HepG2 (cell line): ENCODE results near the gene FDXR. TPM values are rescaled to one million over a fixed set of nuclear protein-coding genes. Genes with fewer than 3 reads are reported as not detected.

Source experiments
- ATAD3A ChIP-seq: sonication (generic); formaldehyde crosslinking; IDR thresholded peaks from 2 replicates; pipeline ENCODE4 v1.4.0; 2020; ENCODE audit warnings: missing genetic modification reagents
- ATM ChIP-seq: fragments of 450-650 bp; IDR thresholded peaks from 2 replicates; pipeline ENCODE4 v1.7.1; 2017; ENCODE audit warnings: mild to moderate bottlenecking, borderline replicate concordance
- BCLAF1 ChIP-seq: fragments of 450-650 bp; IDR thresholded peaks from 2 replicates; pipeline ENCODE4 v1.6.1; 2017; ENCODE audit warnings: mild to moderate bottlenecking
- CEBPB ChIP-seq: IDR thresholded peaks from 2 replicates; pipeline ENCODE4 v1.6.1; 2011; ENCODE audit warnings: low read depth, low read length, improper control_type of control experiment, borderline replicate concordance
- GATAD1 ChIP-seq: IDR thresholded peaks from 2 replicates; pipeline ENCODE4 v1.6.1; 2016; ENCODE audit warnings: missing genetic modification reagents, missing compliant biosample characterization
- HINFP ChIP-seq: sonication (generic); formaldehyde crosslinking; IDR thresholded peaks from 2 replicates; pipeline ENCODE4 v1.4.0; 2020; ENCODE audit warnings: low read depth, mild to moderate bottlenecking, missing genetic modification reagents
- KLF12 ChIP-seq: sonication (generic); formaldehyde crosslinking; IDR thresholded peaks from 2 replicates; pipeline ENCODE4 v1.4.0; 2020; ENCODE audit warnings: missing genetic modification reagents, borderline replicate concordance
- RFXANK ChIP-seq: IDR thresholded peaks from 2 replicates; pipeline ENCODE4 v1.6.1; 2016
- TOPORS ChIP-seq: sonication (generic); formaldehyde crosslinking; IDR thresholded peaks from 2 replicates; pipeline ENCODE4 v1.8.0; 2023; ENCODE audit warnings: mild to moderate bottlenecking, missing genetic modification reagents
- ZNF12 ChIP-seq: sonication (generic); formaldehyde crosslinking; IDR thresholded peaks from 2 replicates; pipeline ENCODE4 v1.5.0; 2020; ENCODE audit warnings: missing genetic modification reagents
- ZNF749 ChIP-seq: sonication (generic); formaldehyde crosslinking; IDR thresholded peaks from 2 replicates; pipeline ENCODE4 v1.8.0; 2022; ENCODE audit warnings: mild to moderate bottlenecking, missing genetic modification reagents, moderate library complexity, borderline replicate concordance
- ZNF777 ChIP-seq: sonication (generic); formaldehyde crosslinking; IDR thresholded peaks from 2 replicates; pipeline ENCODE4 v1.4.0; 2020; ENCODE audit warnings: missing genetic modification reagents
- polyA plus RNA-seq, 8 experiments: library from polyadenylated mRNA; depleted of rRNA in 3 of 8; stranded (reverse) in 7 of 8; unstranded in 1 of 8; fragments of >200 nt; fragmentation: Illumina TruSeq in 4 of 8; extraction: Trizol in 4 of 8; gene quantifications; 2 replicates each; pipeline versions ENCODE4 v1.2.1 to v1.2.3, GENCODE V29; 2011 to 2016; ENCODE audit warnings: low read depth in 4 of 8, missing spikeins in 1 of 8, mixed read lengths in 1 of 8; ENCODE audit not compliant: insufficient read depth in 1 of 8
- total RNA-seq, 5 experiments: library from RNA; depleted of rRNA; stranded (reverse); fragments of >200 nt; fragmentation: Illumina TruSeq; extraction: Trizol; gene quantifications; 2 replicates each; pipeline ENCODE4 v1.2.3, GENCODE V29; 2016; ENCODE audit warnings: low read depth in 1 of 5
- TF ChIP-seq, protein P1 (sequence below): sonication (generic); formaldehyde crosslinking; IDR thresholded peaks from 2 replicates; pipeline ENCODE4 v1.4.0; 2020; ENCODE audit warnings: missing genetic modification reagents
- TF ChIP-seq, protein P2 (sequence below): sonication (generic); formaldehyde crosslinking; IDR thresholded peaks from 2 replicates; pipeline ENCODE4 v1.4.0; 2020; ENCODE audit warnings: missing genetic modification reagents

Gene FDXR
- total and polyA plus RNA-seq, 2 of the 13 experiments (the other 11 are each of a cell fraction or from before 2014, with no cell fraction given) = 23.4 to 116 TPM

- no peak for TF ChIP-seq RFXANK (CRISPR knock-in tag)
- TF ChIP-seq ZNF777 = no peak; the same call in 1 of the 2 replicates
- TF ChIP-seq ATAD3A (CRISPR knock-in tag) = no peak
- peak; percentile 76; the same call in 1 of the 2 replicates for TF ChIP-seq HINFP (CRISPR knock-in tag)
- no peak for TF ChIP-seq ZNF12 (CRISPR knock-in tag)
- no peak for TF ChIP-seq TOPORS
- no peak; the same call in 1 of the 2 replicates for TF ChIP-seq KLF12 (CRISPR knock-in tag)
- no peak for TF ChIP-seq ZNF749 (CRISPR knock-in tag)
- peak; percentile 97 for TF ChIP-seq GATAD1
- TF ChIP-seq, protein P1, sequence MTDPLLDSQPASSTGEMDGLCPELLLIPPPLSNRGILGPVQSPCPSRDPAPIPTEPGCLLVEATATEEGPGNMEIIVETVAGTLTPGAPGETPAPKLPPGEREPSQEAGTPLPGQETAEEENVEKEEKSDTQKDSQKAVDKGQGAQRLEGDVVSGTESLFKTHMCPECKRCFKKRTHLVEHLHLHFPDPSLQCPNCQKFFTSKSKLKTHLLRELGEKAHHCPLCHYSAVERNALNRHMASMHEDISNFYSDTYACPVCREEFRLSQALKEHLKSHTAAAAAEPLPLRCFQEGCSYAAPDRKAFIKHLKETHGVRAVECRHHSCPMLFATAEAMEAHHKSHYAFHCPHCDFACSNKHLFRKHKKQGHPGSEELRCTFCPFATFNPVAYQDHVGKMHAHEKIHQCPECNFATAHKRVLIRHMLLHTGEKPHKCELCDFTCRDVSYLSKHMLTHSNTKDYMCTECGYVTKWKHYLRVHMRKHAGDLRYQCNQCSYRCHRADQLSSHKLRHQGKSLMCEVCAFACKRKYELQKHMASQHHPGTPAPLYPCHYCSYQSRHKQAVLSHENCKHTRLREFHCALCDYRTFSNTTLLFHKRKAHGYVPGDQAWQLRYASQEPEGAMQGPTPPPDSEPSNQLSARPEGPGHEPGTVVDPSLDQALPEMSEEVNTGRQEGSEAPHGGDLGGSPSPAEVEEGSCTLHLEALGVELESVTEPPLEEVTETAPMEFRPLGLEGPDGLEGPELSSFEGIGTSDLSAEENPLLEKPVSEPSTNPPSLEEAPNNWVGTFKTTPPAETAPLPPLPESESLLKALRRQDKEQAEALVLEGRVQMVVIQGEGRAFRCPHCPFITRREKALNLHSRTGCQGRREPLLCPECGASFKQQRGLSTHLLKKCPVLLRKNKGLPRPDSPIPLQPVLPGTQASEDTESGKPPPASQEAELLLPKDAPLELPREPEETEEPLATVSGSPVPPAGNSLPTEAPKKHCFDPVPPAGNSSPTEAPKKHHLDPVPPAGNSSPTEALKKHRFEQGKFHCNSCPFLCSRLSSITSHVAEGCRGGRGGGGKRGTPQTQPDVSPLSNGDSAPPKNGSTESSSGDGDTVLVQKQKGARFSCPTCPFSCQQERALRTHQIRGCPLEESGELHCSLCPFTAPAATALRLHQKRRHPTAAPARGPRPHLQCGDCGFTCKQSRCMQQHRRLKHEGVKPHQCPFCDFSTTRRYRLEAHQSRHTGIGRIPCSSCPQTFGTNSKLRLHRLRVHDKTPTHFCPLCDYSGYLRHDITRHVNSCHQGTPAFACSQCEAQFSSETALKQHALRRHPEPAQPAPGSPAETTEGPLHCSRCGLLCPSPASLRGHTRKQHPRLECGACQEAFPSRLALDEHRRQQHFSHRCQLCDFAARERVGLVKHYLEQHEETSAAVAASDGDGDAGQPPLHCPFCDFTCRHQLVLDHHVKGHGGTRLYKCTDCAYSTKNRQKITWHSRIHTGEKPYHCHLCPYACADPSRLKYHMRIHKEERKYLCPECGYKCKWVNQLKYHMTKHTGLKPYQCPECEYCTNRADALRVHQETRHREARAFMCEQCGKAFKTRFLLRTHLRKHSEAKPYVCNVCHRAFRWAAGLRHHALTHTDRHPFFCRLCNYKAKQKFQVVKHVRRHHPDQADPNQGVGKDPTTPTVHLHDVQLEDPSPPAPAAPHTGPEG (CRISPR knock-in tag) = no peak
- TF ChIP-seq ATM = no peak
- no peak for TF ChIP-seq BCLAF1
- TF ChIP-seq CEBPB = peak; percentile 93
- TF ChIP-seq, protein P2, sequence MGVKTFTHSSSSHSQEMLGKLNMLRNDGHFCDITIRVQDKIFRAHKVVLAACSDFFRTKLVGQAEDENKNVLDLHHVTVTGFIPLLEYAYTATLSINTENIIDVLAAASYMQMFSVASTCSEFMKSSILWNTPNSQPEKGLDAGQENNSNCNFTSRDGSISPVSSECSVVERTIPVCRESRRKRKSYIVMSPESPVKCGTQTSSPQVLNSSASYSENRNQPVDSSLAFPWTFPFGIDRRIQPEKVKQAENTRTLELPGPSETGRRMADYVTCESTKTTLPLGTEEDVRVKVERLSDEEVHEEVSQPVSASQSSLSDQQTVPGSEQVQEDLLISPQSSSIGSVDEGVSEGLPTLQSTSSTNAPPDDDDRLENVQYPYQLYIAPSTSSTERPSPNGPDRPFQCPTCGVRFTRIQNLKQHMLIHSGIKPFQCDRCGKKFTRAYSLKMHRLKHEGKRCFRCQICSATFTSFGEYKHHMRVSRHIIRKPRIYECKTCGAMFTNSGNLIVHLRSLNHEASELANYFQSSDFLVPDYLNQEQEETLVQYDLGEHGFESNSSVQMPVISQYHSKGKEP = no peak
Observed at GRCh38 chr17:74873037-74873873, 461 bp upstream of the FDXR start (continued).
